ENCODE data around the gene PLSCR2.

The PLSCR2 gene

GRCh38 chr3:146432066-146432465 lies 37.3 kb downstream of the PLSCR2 start:
- Histone ChIP-seq H3K4me2 (no peak overlapping the region), H3K4me1 (ENCODE audit: low read depth, poor library complexity, severe bottlenecking) (no peaks in the 10 kb centered on the region), H2AFZ (ENCODE audit: low read depth) (no peak overlapping the region), H3K27me3 (ENCODE audit: insufficient read depth, low read depth) (no peaks in the 10 kb centered on the region), H3K36me3 (ENCODE audit: insufficient read depth) (no peaks in the 10 kb centered on the region), H4K20me1 (ENCODE audit: insufficient read depth) (no peaks in the 10 kb centered on the region), H3K27ac (no peak overlapping the region), H3K4me3 (IDR thresholded peaks at IDR 0.05; ENCODE audit: insufficient read depth, low read depth, low read length) (no peak overlapping the region), H3K79me2 (ENCODE audit: insufficient read depth, low read depth) (no peaks in the 10 kb centered on the region), H3K9ac (no peak overlapping the region)
- no peak for TF ChIP-seq CTCF (conservative IDR thresholded peaks at IDR 0.05; ENCODE audit: low read depth, low read length)

- no peaks in the 10 kb centered on the region for H3K4me1 ChIP-seq (ENCODE audit: low read depth, poor library complexity, severe bottlenecking)
- no peak overlapping the region for H3K9ac ChIP-seq
- H3K27ac ChIP-seq: no peak overlapping the region
- no peaks in the 10 kb centered on the region for H4K20me1 ChIP-seq (ENCODE audit: insufficient read depth)
- H3K4me3 ChIP-seq (IDR thresholded peaks at IDR 0.05; ENCODE audit: insufficient read depth, low read depth, low read length): no peak overlapping the region
- no peak for TF ChIP-seq CTCF (conservative IDR thresholded peaks at IDR 0.05; ENCODE audit: low read depth, low read length)
- H3K36me3 ChIP-seq (ENCODE audit: insufficient read depth): no peaks in the 10 kb centered on the region
- no peak overlapping the region for H3K4me2 ChIP-seq
- no peaks in the 10 kb centered on the region for H3K27me3 ChIP-seq (ENCODE audit: insufficient read depth, low read depth)
- no peaks in the 10 kb centered on the region for H3K79me2 ChIP-seq (ENCODE audit: insufficient read depth, low read depth)
- H2AFZ ChIP-seq (ENCODE audit: low read depth): no peak overlapping the region
Observed at GRCh38 chr3:146431240-146431639, 38.1 kb downstream of the PLSCR2 start.

- Histone ChIP-seq H3K36me3 (ENCODE audit: insufficient read depth) (no peaks in the 10 kb centered on the region), H3K27ac (no peak overlapping the region), H3K27me3 (ENCODE audit: insufficient read depth, low read depth) (no peaks in the 10 kb centered on the region), H3K4me1 (ENCODE audit: low read depth, poor library complexity, severe bottlenecking) (no peaks in the 10 kb centered on the region), H3K4me2 (no peak overlapping the region), H3K4me3 (IDR thresholded peaks at IDR 0.05; ENCODE audit: insufficient read depth, low read depth, low read length) (no peak overlapping the region), H3K9ac (no peak overlapping the region), H4K20me1 (ENCODE audit: insufficient read depth) (no peaks in the 10 kb centered on the region), H3K79me2 (ENCODE audit: insufficient read depth, low read depth) (no peaks in the 10 kb centered on the region), H2AFZ (ENCODE audit: low read depth) (no peak overlapping the region)
- no peak for TF ChIP-seq CTCF (conservative IDR thresholded peaks at IDR 0.05; ENCODE audit: low read depth, low read length)
Observed at GRCh38 chr3:146425341-146425740, 44.0 kb downstream of the PLSCR2 start.

GRCh38 chr3:146421819-146422759 lies 47.3 kb downstream of the PLSCR2 start:
- no peak overlapping the region for H2AFZ ChIP-seq (ENCODE audit: low read depth)
- no peaks in the 10 kb centered on the region for H3K27me3 ChIP-seq (ENCODE audit: insufficient read depth, low read depth)
- no peak overlapping the region for H3K27ac ChIP-seq
- no peak overlapping the region for H3K4me3 ChIP-seq (IDR thresholded peaks at IDR 0.05; ENCODE audit: insufficient read depth, low read depth, low read length)
- H3K36me3 ChIP-seq (ENCODE audit: insufficient read depth): no peaks in the 10 kb centered on the region
- no peak for TF ChIP-seq CTCF (conservative IDR thresholded peaks at IDR 0.05; ENCODE audit: low read depth, low read length)
- no peaks in the 10 kb centered on the region for H4K20me1 ChIP-seq (ENCODE audit: insufficient read depth)
- H3K9ac ChIP-seq: no peak overlapping the region
- H3K4me2 ChIP-seq: no peak overlapping the region
- H3K4me1 ChIP-seq (ENCODE audit: low read depth, poor library complexity, severe bottlenecking): no peaks in the 10 kb centered on the region
- no peaks in the 10 kb centered on the region for H3K79me2 ChIP-seq (ENCODE audit: insufficient read depth, low read depth)
